AG10803 (cell line): ENCODE data around the gene COL23A1.

Source experiments
- DNase-seq: peaks from one replicate; pipeline ENCODE4 v3.0.0; 2010; ENCODE audit warnings: low read depth
- H3K4me3 ChIP-seq: 2 replicates; pipeline ENCODE4 v1.5.1; 2011; ENCODE audit warnings: mild to moderate bottlenecking, low read length, control low read depth
- TF ChIP-seq, protein P1 (sequence below): conservative IDR thresholded peaks from 2 replicates; pipeline ENCODE4 v1.5.1; 2011; ENCODE audit warnings: mild to moderate bottlenecking, low read length, control low read depth, inconsistent platforms

Gene COL23A1

DNA sequence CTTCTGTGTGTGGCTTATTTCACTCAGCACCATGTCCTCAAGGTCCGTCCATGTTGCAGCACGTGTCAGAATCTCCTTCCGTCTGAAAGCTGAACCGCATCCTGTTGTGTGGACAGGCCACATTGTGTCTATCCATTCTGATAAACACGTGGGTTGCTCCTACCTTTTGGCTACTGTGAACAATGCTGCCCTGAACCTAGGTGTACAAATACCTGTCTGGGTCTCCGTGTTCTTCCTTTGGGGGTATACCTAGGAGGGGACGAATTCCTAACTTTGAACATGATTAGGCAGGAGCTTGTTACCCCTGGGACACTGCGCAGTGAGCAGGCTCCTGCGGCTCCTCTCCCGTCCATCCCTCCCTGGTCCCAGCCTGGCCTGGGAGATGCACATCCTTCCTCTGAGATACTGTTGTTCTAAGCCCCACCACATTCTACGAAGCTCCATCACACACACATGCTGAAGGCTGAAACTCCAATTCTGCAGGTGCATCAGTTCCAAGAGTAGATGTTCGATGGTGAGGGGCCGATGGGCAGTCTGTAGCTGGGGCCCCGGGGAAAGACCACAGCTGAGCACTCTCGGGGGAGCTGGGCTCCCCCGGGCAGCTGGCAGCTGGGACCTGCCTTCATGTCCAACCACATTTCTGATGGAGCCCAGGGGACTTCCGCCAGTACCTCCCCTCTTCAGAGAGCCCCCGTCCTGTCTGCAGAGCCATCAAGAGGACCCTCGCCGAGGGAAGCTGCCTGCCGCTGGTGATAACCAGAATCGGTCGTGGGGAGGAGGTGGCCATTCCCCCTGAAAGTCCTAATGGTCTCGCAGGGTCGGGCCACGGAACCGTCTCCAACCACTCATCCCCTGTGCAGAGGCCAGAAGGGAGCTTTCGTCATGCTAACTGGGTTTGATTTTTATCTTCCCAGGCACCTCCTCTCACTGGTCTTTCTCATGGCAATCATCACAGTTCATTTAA is 120.9 kb downstream of the COL23A1 start:
- no peak overlapping the region for H3K4me3 ChIP-seq
- TF ChIP-seq, protein P1, sequence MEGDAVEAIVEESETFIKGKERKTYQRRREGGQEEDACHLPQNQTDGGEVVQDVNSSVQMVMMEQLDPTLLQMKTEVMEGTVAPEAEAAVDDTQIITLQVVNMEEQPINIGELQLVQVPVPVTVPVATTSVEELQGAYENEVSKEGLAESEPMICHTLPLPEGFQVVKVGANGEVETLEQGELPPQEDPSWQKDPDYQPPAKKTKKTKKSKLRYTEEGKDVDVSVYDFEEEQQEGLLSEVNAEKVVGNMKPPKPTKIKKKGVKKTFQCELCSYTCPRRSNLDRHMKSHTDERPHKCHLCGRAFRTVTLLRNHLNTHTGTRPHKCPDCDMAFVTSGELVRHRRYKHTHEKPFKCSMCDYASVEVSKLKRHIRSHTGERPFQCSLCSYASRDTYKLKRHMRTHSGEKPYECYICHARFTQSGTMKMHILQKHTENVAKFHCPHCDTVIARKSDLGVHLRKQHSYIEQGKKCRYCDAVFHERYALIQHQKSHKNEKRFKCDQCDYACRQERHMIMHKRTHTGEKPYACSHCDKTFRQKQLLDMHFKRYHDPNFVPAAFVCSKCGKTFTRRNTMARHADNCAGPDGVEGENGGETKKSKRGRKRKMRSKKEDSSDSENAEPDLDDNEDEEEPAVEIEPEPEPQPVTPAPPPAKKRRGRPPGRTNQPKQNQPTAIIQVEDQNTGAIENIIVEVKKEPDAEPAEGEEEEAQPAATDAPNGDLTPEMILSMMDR = no peak
- DNase-seq = no peak

DNA sequence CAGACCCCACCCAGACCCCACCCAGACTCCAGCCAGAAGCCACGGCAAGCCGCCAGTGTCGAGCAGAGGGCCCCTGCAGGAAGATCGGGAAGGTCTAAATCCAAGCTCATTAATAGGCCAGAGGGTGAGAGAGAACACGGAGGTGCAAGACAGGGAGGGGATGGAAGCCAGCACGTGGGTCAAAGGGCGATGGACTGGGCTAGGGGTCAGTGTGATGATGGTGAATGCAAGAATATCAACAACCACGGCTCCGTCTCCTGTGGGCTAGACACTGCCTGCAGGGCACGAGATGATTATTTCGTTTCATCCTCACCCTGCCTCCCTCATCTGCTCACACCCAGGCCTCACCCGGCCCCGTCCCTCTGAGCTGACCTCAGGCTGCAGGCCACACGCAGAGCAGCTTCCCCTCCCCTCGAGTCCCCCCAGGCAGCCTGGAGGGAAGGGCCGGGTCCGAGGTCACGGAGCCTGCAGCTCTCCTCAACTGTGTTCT is 122.0 kb downstream of the COL23A1 start:
- H3K4me3 ChIP-seq = no peak overlapping the region
- TF ChIP-seq, protein P1 = no peak
- DNase-seq = no peak

DNA sequence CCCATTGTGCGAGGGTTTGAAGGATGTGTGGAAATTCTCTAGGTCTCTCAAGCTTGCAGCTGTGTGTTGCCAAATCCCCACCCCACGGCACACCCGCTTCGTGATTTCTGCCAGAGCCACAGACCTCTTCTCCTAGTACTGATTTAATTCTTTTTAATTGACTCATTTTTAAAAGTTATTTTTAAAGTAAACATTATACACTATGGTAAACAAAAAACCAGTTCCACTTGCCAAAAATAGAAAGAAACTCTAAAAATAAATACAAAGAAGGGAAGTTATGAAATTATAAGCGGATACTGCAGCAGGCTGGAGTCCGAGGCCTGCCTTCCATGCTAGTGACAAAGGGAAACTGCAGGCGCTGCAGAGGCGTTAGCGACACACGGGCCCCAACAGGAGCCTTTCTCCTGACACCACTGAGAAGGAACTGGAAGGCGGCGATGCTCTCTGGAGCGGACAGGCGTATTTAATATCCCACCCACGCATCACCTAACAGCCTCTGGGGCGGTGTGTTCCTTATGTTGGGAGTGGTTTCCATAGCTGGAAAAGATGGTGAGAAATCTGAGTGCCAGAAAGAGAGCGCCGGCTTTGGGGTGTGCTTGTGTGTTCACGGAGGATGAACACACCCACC is 122.5 kb downstream of the COL23A1 start:
- H3K4me3 ChIP-seq = no peak overlapping the region
- peak; percentile 60 for DNase-seq
- TF ChIP-seq, protein P1 = no peak

DNA sequence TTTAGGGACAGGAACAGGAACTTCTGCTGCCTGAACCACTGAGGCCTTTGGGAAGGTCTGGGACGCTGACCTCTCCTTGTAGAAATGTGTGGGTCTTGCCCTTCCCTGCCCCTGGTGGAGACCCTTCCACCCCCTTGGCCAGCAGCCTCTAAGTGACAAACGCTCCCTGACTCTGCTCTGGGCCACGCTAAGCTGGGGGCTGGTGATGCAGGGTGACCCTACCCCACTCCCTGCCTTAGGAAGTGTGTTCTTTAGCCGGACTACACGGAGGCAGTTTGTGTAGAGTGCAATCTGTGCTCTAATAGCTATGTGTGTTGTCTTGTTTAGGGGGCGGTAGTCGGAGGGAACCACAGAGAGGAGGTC is 123.0 kb downstream of the COL23A1 start:
- DNase-seq = no peak
- TF ChIP-seq, protein P1 = no peak
- no peak overlapping the region for H3K4me3 ChIP-seq

DNA sequence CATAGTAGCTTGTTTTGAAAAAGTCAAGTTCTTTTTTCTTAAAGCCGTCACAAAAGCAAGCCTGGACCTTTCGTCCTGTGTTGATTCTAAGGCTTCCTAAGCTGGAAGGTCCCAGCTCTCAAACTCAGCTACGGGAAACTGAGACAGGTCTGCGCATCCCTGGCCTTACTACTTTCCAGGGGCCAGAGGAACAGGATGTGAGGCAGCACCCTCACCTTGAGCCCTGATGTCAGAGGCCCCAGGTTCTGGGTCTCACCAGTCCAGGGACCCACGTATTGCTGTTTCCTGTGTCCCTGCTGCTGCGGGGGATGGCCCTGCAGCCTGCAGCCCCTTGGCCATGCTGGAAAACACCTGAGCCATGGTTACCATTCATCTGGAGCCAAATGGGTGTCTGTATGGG is 123.9 kb downstream of the COL23A1 start:
- TF ChIP-seq, protein P1 = no peak
- no peak for DNase-seq
- no peak overlapping the region for H3K4me3 ChIP-seq

DNA sequence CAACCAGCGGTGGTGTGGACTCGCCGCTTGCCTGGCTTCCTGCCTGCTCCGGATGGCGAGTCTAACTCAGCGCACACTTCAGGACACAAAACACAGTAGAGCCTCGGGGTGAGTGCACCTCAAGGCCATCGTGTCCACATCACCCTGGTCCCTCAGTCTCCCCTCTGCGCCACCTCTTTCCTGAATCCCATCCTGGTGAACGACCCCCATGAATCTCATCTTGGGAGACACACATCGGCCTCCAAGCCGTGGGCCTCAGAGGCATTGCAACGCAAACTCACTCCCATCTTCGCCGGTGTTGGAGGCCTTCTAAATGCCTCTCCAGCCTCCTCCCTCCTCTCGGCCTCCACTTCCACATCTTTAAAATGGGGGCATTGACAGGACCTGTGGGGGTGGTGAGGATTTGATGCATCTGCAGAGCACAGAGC is 124.3 kb downstream of the COL23A1 start:
- no peak overlapping the region for H3K4me3 ChIP-seq
- no peak for DNase-seq
- TF ChIP-seq, protein P1 = no peak
